Measurements from ENCODE around the gene AGPAT4.

AGPAT4 gene

DNA sequence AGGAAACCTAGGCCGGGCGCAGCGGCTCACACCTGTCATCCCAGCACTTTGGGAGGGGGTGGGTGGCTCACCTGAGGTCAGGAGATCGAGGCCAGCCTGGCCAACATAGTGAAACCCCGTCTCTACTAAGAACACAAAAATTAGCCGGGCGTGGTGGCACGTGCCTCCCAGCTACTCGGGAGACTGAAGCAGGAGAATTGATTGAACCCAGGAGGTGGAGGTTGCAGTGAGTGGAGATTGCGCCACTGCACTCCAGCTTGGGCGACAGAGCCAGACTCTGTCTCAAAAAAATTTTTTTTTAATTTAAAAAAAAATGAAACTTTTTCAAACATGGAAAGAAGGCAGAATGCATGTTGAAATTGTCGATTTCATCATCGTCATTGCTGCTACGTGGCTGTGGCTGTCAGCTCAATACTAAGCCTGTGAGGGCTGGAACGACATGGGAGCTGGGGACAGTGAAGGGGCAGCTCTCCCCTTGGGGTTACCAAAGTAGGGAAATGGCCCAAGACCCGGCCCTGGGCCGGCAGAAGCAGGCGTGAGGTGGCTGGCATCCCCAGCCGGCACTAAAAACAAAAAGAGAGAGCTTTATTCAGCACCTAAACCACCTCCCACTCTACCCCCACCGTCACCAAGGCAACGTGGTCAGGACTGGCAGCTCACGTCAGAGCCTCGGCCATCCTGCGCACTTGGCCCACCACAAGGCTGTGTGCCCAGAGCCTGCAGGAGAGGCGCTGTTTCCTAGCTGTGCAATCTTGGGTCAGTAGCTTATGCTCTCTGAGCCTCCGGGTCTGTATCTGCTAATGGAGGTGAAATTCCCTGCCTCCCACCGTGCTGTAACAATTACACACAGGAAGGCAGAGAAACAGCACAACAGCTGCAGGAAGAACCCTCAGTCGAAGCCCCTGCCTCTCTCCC is 30.8 kb downstream of the AGPAT4 start:
- DNase-seq: no peak
- Histone ChIP-seq H3K4me1 (no peaks in the 10 kb centered on the region), H3K36me3 (no peaks in the 10 kb centered on the region), H3K27me3 (no peaks in the 10 kb centered on the region), H3K27ac (no peak overlapping the region), H3K9me3 (no peaks in the 10 kb centered on the region), H3K4me3 (no peak overlapping the region)
- no peak for TF ChIP-seq CTCF (IDR thresholded peaks at IDR 0.05)
- intact Hi-C loops (cut with DNase I; ENCODE audit: low total_unique reads): no loop called here

- Histone ChIP-seq H3K4me3 (no peak overlapping the region), H3K27ac (no peak overlapping the region), H3K4me1 (no peaks in the 10 kb centered on the region), H3K9me3 (no peaks in the 10 kb centered on the region), H3K36me3 (no peaks in the 10 kb centered on the region), H3K27me3 (no peaks in the 10 kb centered on the region)
- no peak for DNase-seq
- intact Hi-C loops (cut with DNase I; ENCODE audit: low total_unique reads): no loop called here
- no peak for TF ChIP-seq CTCF (IDR thresholded peaks at IDR 0.05)
These were observed 31.7 kb downstream of the AGPAT4 start for GRCh38 chr6:161242113-161242512.

DNA sequence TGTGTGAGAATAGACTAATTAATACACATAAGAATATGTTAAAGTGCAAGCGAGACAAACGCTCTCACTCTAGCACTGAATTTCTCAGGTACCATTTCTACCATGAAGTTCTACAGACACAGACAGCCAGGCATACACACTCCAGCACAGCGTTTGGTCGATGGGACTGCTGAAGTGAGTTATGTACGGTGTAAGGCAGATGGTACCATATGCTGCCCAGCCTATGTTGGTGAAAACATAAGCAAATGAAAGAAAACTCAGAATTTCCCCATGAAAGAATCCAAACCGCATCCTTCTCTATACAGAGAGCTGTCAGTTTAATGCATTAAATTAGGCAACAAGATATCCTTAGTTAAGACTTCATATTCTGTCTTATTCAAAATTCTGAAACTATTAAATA is 34.9 kb downstream of the AGPAT4 start:
- no peaks in the 10 kb centered on the region for H3K27me3 ChIP-seq
- H3K36me3 ChIP-seq: no peaks in the 10 kb centered on the region
- no peaks in the 10 kb centered on the region for H3K9me3 ChIP-seq
- intact Hi-C loops (cut with DNase I; ENCODE audit: low total_unique reads): no loop called here
- TF ChIP-seq CTCF (IDR thresholded peaks at IDR 0.05): no peak
- no peak overlapping the region for H3K27ac ChIP-seq
- H3K4me3 ChIP-seq: no peak overlapping the region
- H3K4me1 ChIP-seq: peaks cover 0 to 17% (median 4%) of the 10 kb centered on the region in 4 donors
- no peak for DNase-seq

DNA sequence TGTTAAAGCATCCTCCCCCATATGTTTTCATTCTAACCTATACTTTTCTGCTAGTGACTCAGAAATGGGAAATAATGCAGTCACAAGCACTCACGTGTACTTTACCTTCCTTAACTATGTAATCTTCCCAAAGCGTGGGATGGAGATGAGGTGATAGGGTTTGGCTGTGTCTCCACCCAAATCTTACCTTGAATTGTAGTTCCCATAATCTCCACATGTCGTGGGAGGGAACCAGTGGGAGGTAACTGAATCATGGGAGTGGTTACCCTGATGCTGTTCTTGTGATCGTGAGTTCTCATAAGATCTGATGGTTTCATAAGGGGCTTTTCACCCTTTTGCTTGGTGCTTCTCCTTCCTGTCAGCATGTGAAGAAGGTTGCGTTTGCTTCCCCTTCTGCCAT is 35.4 kb downstream of the AGPAT4 start:
- Histone ChIP-seq H3K27me3 (no peaks in the 10 kb centered on the region), H3K27ac (no peak overlapping the region), H3K9me3 (no peaks in the 10 kb centered on the region), H3K4me1 (peaks cover 0 to 17% (median 4%) of the 10 kb centered on the region in 4 donors), H3K4me3 (no peak overlapping the region), H3K36me3 (no peaks in the 10 kb centered on the region)
- TF ChIP-seq CTCF (IDR thresholded peaks at IDR 0.05): no peak
- intact Hi-C loops (cut with DNase I; ENCODE audit: low total_unique reads): no loop called here
- DNase-seq: no peak

DNA sequence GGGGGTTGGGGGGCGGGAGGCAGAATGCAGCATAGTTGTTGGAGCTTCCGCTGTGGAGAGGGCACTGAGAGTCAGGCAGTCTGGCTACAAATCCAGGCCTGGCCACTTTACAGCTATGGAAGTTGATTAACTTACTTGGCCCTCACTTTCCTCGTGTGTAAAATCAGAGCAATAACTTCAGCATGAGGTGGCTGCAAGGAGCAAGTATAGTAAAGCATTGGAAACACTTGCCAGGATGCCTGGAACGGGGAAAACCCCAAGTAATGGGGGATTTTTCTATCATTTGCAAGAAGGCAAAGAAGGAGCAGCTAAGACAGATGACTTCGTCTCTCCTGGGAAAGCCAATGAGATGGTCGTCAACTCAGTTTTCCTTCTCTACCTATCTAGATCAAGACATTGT is 35.8 kb downstream of the AGPAT4 start:
- no peak for DNase-seq
- Histone ChIP-seq H3K27ac (no peak overlapping the region), H3K9me3 (no peaks in the 10 kb centered on the region), H3K27me3 (no peaks in the 10 kb centered on the region), H3K4me1 (peaks cover 0 to 17% (median 4%) of the 10 kb centered on the region in 4 donors), H3K4me3 (no peak overlapping the region), H3K36me3 (no peaks in the 10 kb centered on the region)
- intact Hi-C loops (cut with DNase I; ENCODE audit: low total_unique reads): no loop called here
- TF ChIP-seq CTCF (IDR thresholded peaks at IDR 0.05): no peak

All from tibial artery (tissue), 4 donors.